NCI-H510A (cell line): ENCODE measurements around the gene NOL3.
"Not testable (repeated sequence)": the region's sequence is repeated elsewhere in the genome, so short reads cannot be mapped to it uniquely, and the experiment has no call there.

Experiments
- DNase-seq: peaks from one replicate; lab custom pipeline; 2025; lab: John Stamatoyannopoulos, UW

Gene NOL3

GRCh38 chr16:67170168-67170948, at the start of gene NOL3:
Gene NOL3 (plus strand): TSS chr16:67170538.
- peak; percentile 78 for DNase-seq

DNA sequence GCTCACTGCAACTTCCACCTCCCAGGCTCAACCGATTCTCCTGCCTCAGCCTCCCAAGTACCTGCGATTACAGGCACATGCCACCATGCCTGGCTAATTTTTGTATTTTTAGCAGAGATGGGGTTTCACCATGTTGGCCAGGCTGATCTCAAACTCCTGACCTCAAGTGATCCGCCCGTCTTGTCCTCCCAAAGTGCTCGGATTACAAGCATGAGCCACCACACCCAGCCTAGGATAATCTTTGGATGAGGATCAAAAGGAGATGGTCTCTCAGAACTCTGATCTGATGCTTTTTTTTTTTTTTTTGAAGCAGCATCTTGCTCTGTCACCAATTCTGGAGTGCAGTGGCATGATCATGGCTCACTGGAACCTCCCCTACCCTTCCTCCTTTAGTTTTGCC, 47.5 kb upstream of the NOL3 start:
- not testable (repeated sequence) for DNase-seq

DNA sequence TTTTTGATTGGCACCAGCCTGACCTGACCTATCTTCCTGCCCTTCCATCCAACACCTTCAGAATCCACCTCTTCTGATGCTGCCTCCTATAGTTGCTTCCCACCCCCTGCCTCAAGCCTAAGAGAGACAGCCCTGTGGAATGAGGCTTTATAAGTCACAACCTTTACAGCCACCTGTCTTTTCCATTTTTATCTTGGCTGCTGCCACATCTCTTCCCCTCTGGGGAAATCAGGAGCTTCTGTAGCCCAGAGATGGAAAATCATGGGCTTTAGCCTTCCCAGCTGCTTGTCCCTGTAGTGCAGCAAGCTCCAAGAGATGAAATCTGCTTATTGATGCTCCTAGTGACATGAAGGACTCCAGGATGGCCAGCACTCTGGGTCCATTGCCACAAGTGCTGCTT, 41.9 kb upstream of the NOL3 start:
- DNase-seq: no peak

DNA sequence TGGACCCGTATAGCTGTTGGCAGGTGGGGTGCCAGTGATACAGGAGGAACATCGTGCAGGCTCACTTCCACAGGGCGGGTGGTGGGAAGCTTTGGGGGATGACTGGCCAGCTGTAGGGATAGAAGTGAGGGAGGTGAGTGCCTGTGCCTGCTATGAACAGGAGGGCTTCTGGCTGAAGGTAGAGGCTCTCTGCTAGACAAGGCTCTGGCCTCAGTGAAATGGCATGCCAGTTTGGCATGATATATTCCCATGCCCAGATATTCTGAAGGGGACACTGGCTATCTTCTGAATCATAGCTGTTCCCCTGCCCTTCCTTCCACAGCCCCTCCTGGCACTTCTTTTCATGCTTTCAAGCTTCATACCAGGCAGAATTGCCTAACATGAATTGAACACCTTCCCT, 41.5 kb upstream of the NOL3 start:
- DNase-seq: no peak

DNA sequence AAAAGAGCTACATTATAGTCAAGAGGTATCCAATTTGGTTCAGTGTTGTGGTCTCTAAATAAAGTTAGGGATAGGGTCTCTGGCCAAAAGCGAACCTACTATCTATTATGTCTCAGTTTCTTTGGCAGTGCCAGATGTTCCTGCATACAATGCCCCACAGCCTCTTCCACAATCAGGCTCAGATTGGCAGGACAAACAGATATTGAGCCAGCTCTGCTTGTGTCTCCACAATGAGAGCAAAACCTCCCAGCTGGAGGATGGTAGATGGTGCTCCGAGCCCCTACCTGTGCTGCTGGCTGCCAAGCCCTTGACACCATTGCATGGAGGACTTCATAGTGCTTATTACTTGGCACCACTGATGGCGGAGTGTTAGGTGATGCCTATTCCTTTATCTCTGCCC, 40.9 kb upstream of the NOL3 start:
- DNase-seq: no peak

GRCh38 chr16:67137605-67138004, 32.7 kb upstream of the NOL3 start:
- DNase-seq: no peak

DNA sequence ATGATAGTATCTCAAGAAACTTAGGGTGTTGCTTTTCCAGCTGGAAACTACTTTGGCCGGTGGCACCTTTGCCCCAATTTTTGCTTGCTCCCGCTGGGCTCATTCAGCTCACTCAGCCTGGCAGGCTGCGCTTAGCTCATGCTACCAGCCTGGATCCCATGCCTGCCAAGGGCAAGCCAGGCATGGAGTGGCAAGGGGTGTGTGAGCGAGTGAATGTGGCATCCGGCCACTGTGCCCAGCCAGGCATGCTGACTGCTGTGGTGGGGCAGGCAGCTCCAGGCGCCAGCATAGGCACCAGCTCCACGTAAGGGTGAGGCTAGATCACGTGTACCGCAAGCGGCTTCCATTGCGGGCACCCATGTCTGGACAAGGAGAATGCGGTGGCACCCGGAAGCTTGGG, 28.9 kb upstream of the NOL3 start:
- no peak for DNase-seq

GRCh38 chr16:67142342-67142741, 28.0 kb upstream of the NOL3 start:
- DNase-seq: no peak

DNA sequence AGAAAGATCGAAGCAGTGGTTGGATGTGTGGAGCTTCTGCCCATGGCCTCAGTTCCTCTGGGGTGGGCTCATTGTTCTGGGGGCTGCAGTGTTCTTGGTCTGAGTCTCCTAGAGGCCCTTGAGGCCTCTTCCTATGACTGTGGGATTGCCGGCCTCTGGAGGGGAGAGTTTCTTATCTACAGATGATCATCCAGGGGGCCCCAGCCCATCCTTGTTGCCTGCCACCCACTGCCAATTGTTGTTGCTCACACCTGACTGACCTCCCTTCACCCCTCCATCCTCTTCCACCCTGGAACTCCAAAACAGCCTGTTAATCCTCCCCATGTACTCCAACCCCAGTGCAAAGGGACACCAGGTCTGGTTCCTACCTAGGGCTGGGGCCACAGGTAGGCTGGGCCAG, 25.4 kb upstream of the NOL3 start:
- DNase-seq: no peak

GRCh38 chr16:67145746-67146145, 24.6 kb upstream of the NOL3 start:
- DNase-seq: no peak

DNA sequence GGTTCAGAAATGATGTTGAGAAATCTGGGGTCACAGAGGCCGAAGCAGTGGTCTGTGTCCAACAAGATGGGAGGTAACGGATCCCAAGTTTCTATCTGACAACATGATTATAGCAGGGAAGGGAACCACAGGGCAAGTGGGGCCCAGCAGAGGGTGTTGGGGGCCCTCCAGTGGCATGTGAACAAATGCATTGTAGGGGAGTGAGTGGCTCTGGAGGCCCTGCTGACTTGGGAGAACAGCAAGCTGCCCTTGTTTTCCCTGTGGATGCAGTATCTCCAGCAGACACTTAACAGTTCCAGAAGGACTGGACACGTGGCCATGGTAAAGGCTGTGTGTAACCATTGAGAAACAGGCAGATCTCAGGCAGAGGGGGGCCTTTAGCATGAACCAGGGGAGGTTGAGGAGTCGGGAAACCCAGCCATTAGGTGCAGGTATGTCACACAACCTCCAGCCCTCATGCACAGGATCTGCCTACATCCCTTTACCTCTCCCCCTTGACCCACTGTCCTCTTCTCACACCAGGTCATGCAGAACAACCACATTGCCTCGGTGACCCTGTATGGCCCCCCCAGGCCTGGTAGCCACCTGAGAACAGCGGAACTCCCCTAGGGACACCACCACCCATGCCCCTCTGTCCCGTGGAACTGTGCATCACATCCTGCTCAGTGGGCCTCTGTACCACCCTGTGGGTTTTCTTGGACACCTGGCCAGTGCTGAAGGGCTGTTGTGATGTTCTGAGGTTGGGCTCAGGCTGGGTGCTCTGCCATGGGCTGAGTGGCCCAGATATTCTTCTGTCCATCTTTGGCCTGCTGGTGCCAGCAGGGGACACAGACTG, 23.6 kb upstream of the NOL3 start:
- DNase-seq: no peak

DNA sequence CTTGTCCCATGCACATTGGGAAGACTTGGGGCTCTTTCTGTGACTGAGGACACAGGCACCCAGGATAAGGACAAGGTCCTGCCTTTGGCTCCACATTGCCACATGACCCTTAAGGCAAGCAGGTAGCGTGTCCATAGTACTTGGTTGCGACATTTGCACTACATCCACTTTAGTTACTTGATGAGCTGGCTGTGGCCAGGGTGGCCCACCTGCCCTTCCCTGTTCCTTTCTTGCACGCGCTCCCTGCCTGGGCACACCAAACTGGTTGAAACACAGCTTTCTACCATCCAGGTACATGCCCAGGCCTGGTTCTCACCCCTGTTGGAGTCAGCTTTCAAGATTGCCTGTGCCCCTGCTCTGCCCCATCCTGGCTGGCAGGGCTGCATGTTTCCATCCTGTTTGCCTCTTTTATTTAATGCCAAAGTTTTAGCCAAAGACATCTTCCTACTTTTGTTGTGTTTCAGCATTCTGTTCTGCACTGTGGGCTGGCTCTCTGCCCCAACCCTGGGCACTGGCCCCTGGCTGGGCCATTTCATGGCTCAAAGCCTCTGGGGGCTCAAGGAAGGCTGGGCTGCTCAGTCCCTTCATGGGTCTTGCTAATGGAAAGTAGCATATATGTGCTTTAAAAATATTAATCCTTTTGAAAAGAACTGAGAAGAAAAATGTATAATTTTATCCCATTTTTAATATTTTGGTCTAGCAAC, 22.7 kb upstream of the NOL3 start:
- DNase-seq: no peak

DNA sequence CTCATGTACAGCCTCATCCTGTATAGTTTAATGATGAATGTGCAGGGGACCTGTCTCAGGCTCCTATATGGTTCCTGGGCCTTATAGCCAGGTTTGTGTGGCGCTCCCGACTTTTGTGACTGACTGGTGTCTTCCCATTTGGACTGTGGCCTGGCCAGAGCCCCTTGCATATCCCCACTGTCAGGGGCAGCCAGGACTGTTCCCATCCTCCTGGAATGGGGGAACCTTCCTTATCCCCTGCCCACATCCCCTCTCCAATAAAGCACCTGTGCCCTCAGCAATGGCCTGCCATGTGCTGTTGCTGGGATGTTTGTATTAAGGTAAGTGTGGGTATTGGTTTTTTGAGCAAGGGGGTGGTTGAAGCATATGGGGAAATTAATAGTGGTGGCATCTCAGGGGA, 22.1 kb upstream of the NOL3 start:
- DNase-seq: no peak

- DNase-seq: no peak
Measured at GRCh38 chr16:67148656-67149275, 21.6 kb upstream of the NOL3 start.

DNA sequence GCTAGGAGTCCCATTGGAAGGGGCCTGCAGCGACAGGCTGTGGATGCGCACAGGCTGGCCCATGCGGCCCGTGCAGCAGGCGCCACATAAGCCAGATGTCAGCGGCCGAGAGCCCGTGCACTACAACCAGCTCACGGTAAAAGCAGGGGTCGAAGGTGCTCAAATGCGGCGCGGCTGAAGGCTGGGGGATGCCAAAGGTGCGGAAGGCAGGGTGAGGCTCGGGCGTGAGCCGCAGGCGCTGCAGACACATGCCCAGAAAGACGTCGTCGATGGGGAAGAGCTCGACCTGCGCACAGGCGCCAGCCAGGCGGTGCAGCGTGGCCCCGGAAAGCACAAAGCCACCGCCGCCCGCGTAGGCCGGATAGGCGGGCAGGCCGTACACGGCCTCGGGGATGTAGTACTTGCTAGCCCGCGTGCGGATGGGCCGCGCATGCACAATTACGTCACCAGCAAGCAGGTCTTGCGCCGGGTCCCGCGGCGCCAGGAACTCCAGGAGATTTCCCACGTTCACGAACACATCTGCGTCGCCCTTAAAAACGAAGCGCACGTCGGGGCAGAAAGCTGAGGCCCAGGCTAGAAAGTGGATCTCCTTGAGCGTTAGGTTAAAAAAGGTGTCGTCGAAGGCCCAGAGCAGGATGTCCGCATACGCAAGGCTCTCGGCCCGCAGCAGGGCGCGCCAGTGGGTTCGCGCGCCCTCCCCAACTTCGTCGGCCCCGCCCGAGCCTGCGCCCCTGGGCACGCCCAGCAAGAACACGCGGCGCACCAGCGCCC, 20.9 kb upstream of the NOL3 start:
- DNase-seq: no peak

DNA sequence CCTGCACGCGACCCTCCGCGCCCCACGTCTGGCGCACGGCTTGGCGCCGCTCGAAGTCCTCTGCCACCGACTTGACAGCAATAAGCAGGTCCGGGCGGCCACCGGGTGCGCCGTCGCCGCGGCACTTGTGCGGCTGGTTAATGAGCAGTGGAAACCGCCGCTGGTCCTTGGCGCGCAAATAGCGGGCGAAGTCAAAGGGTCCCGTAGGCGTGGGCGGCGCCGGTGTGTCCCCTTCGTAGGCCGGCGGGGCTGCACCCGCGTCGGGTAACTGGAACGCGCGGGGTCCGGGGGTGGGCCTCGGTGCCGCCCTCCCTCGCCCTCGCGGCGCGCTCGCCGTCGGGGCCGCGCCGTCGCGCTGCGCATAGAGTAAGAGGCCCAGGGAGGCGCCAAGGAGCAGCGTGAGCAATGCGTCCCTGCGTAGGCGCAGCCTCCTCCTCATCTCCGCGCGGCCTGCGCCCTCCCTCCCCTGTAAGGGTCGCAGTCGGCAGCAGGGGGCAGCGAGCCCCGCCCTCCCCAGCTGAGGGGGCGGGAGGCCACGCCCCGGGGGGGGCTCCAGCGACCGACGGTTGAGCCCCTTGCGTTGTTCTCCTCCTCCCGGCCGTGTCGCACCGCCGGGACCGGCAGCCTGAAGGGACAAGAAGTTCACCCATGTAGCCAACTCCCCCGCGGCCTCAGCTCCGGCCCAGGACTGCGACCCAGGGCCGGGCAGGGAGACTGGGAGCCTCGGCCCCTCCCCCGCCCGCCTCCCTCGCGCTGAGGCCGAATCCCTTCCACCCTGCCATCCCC, 20.1 kb upstream of the NOL3 start:
- peak; percentile 33 for DNase-seq

DNA sequence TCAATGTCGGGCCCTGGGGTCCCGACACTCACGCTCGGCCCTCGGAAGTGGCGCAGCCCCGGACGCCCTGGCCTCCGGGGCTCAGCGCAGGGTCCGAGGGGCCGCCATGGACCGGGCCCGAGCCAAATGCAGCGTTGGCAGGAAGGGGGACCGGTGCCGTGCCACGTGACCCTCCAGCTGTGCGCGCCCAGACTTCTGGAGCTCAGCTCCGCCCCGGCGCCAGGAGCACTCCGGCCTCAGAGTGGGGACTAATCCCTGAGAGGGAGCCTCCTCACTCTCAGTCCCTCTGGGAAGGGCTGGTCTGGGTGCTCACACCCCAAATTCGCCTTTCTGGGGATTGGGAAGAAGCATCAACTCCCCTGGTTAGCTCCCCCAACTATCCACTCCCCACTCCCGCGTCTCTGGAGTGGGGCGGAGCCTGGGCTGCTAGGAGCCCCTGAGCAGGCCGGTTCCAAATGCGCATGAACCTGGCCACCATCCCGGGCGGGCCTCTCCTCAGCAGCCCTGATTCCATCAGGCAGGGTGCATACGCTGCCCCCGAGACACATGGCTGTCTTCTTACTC, 19.4 kb upstream of the NOL3 start, which contains the start of gene B3GNT9:
B3GNT9 (minus strand) TSS at position 166 of the 564 bp plus-strand sequence. CDS start 513 bp downstream, outside the sequence.
- DNase-seq: peak; percentile 49

DNA sequence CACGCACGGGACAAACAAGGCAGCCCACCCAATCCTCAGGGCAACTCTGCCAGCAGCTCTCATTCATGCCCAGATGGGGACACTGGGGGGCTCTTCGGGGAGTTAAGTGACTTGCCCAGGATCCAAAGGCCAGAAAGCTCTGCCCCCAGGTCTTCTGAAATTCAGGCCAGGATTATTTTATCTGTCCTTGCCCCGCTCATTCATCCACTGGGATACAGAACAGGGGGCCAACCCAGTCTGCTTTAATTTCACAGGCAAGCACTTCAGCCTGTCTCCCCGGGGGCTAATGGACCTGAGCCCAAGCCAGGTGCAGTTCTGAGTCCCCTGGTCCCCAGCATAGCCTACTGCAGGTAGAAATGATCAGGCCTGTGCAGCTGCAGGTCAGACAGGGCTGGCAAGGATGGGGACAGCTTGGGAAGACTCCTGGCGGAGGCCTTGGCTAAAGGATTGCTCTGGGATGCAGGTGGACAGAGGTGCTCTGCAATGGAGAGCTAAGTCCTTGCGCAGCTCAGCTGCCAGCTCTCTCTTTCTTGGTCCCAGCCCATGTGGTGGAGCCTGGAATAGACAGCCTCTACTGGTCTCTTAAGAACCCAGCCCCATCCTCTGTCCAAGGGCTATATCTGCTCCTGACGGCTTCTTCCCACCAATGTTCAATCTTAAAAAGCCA, 18.8 kb upstream of the NOL3 start:
- no peak for DNase-seq

DNA sequence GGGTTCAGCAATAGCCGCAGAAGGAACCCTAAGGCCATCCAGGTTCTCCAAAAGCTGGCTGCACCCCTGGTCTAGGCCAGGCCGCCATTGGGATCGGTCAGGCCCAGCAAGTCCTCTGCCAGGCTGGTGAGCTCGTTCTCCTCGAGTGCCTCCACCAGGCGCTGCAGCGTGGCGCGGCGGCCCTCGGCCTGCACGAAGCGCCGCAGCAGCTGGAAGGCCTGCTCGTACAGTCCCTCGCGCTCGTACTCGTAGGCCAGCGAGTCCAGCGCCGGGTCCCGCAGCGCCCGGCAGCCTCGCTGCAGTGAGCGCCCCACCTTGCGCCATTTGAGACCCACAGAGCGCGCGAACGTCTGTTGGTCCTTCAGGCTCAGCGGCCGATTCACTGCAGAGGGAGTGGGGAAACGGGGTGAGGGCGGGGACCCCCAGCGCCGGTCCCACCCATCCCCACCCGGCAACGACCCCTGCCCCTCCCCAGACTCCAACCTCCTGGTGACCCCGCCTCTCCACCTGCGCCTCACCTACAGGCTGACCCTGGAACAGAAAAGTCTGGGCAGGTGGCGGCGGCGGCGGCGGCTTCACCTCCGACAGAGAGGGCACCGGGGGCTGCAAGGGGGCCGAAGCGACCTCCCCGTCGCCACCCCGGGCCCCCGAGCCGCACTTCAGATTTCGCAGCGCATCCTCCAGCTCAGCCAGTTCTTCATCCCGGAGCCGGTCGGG, 15.6 kb upstream of the NOL3 start:
- no peak for DNase-seq
